Left ventricle myocardium inferior (tissue), 1 donor: ENCODE measurements around the gene PABPN1. TPM values are rescaled to one million over a fixed set of nuclear protein-coding genes. Genes with fewer than 3 reads are reported as not detected.

Source experiments
- DNase-seq: peaks from one replicate; pipeline ENCODE4 v3.0.0-alpha.2; 2020
- H3K27ac ChIP-seq: fragments of 200-600 bp; replicated peaks from 2 replicates; pipeline ENCODE4 v1.8.0; 2021
- H3K27me3 ChIP-seq: fragments of 200-600 bp; 2 replicates; pipeline ENCODE4 v1.8.0; 2021; ENCODE audit warnings: low read depth
- H3K36me3 ChIP-seq: fragments of 200-600 bp; 2 replicates; pipeline ENCODE4 v1.8.0; 2021
- H3K4me1 ChIP-seq: fragments of 200-600 bp; 2 replicates; pipeline ENCODE4 v1.8.0; 2021
- H3K4me3 ChIP-seq: fragments of 200-600 bp; 2 replicates; pipeline ENCODE4 v1.8.0; 2021; ENCODE audit warnings: mild to moderate bottlenecking, moderate library complexity
- H3K9me3 ChIP-seq: fragments of 200-600 bp; replicated peaks from 2 replicates; pipeline ENCODE4 v1.8.0; 2021
- CTCF ChIP-seq: fragments of 200-600 bp; IDR thresholded peaks from 2 replicates; pipeline ENCODE4 v1.8.0; 2021; ENCODE audit warnings: antibody characterized with exemption, mild to moderate bottlenecking, borderline replicate concordance
- intact Hi-C: fragments of 100-400 bp; cut with micrococcal nuclease; formaldehyde crosslinking; loops from one replicate; pipeline ENCODE4 v1.11.0; 2022
- total RNA-seq: library from RNA; stranded (reverse); fragmentation: NEBNext Ultra II Directional; extraction: Animal tissue kit (Norgen Biotek cat#: 25700); gene quantifications from one replicate; pipeline ENCODE4 v1.2.1, GENCODE V29; 2021
- donor health status: DM: no; HTN: yes; CAD: no; lungs with severe emphysema.

Gene PABPN1
- total RNA-seq, 1 donor from 2014 or later: 71.2 TPM

GRCh38 chr14:23360496-23360895, 39.2 kb downstream of the PABPN1 start:
- H3K36me3 ChIP-seq: no peaks in the 10 kb centered on the region
- peak; percentile 42 for TF ChIP-seq CTCF
- no peak for DNase-seq
- no peak overlapping the region for H3K4me3 ChIP-seq
- peaks cover 21% of the 10 kb centered on the region for H3K27me3 ChIP-seq
- H3K9me3 ChIP-seq: no peaks in the 10 kb centered on the region
- peak overlapping the region; percentile 5 for H3K27ac ChIP-seq
- intact Hi-C loops: no loop called here
- H3K4me1 ChIP-seq: peaks cover 34% of the 10 kb centered on the region

GRCh38 chr14:23361320-23361719, 40.1 kb downstream of the PABPN1 start:
- TF ChIP-seq CTCF: no peak
- intact Hi-C loops: no loop called here
- H3K9me3 ChIP-seq: no peaks in the 10 kb centered on the region
- peaks cover 27% of the 10 kb centered on the region for H3K27me3 ChIP-seq
- peaks cover 41% of the 10 kb centered on the region for H3K4me1 ChIP-seq
- DNase-seq: no peak
- no peak overlapping the region for H3K4me3 ChIP-seq
- no peak overlapping the region for H3K27ac ChIP-seq
- H3K36me3 ChIP-seq: no peaks in the 10 kb centered on the region

- H3K36me3 ChIP-seq: no peaks in the 10 kb centered on the region
- H3K27me3 ChIP-seq: peaks cover 27% of the 10 kb centered on the region
- H3K4me1 ChIP-seq: peaks cover 45% of the 10 kb centered on the region
- no peak for TF ChIP-seq CTCF
- DNase-seq: no peak
- intact Hi-C loops: no loop called here
- H3K4me3 ChIP-seq: no peak overlapping the region
- peak overlapping the region; percentile 36 for H3K27ac ChIP-seq
- no peaks in the 10 kb centered on the region for H3K9me3 ChIP-seq
Observed at GRCh38 chr14:23361763-23362162, 40.5 kb downstream of the PABPN1 start.

- Histone ChIP-seq H3K4me1 (peaks cover 46% of the 10 kb centered on the region), H3K36me3 (no peaks in the 10 kb centered on the region), H3K27ac (no peak overlapping the region), H3K9me3 (no peaks in the 10 kb centered on the region), H3K4me3 (no peak overlapping the region), H3K27me3 (peaks cover 27% of the 10 kb centered on the region)
- intact Hi-C loops: no loop called here
- TF ChIP-seq CTCF: peak; percentile 15
- no peak for DNase-seq
Observed at GRCh38 chr14:23362200-23362599, 40.9 kb downstream of the PABPN1 start.

- Histone ChIP-seq H3K4me3 (peak overlapping the region; percentile 72), H3K4me1 (peaks cover 36% of the 10 kb centered on the region), H3K9me3 (no peaks in the 10 kb centered on the region), H3K27me3 (peaks cover 27% of the 10 kb centered on the region), H3K27ac (peak overlapping the region; percentile 90), H3K36me3 (no peaks in the 10 kb centered on the region)
- no peak for DNase-seq
- no peak for TF ChIP-seq CTCF
- intact Hi-C loops: no loop called here
Observed at GRCh38 chr14:23364164-23365035, 43.1 kb downstream of the PABPN1 start.
